GM21447 (cell line): ENCODE measurements around the gene OASL.
"Not testable (repeated sequence)": the region's sequence is repeated elsewhere in the genome, so short reads cannot be mapped to it uniquely, and the experiment has no call there.

Experiments used
- ATAC-seq: cut with Tn5 transposase; IDR thresholded peaks from one replicate; pipeline ENCODE4 v1.9.1; 2021; ENCODE audit not compliant: unreplicated experiment

The OASL gene

GRCh38 chr12:121059031-121059898 lies 20.2 kb upstream of the OASL start:
- ATAC-seq: no peak

- ATAC-seq: no peak
Measured at GRCh38 chr12:121057794-121058193, 18.7 kb upstream of the OASL start.

DNA sequence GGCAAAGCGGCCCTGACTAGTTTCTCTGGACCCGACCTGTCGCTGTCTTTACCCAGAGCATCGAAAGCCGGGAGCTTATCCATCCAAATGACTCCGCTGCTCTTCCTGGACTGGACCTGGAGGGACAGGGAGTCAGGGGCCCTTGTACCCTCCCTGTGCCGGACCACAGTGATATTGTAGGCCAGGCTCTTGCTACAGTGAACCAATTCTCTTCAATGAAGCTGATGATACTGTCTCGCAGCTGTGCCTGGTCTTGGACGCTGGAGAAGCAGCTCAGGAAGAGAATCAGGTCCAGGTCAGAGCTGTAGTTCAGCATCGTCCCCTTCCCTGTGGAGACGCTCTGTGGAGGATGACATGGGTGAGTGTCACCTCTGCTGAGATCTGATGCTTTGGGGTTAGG lies 14.7 kb upstream of the OASL start:
- no peak for ATAC-seq

DNA sequence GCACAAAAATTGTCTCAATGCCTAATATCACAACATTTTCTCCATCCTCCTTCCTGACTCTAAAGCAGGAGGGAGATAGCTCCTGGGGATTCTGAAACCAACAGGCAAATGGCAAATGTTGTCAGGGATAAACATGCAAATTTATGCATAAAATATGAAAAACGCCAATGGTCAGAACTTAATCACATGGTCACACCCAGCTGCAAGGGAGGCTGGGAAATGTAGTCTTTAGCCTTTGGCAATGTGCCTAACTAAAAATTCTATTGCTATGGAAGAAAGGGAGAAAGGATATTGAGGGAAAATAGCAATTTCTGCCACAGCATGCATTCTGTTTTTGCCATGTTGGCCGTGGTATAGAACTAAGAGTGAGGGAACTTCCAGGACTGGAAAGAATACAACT lies 11.7 kb upstream of the OASL start:
- no peak for ATAC-seq

DNA sequence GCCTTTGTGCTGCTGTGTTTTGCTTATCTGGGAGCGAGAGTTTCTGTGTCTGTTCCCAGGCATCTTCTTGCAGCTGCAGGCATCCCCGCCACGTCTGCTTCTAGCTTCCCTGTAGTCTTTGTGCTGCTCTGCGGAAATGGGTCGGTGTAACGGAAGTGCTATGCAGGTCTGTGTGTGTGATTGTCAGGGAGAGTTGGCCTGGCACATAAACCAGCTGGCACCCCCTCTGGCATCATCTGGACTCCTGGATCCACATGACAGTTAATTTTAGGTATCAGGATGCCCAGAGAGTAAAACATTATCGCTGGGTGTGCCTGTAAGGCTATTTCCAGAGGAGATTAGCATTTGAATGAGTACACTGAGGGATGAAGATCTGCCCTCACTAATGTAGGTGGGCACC lies 9.4 kb upstream of the OASL start:
- no peak for ATAC-seq

GRCh38 chr12:121047400-121047799 lies 8.4 kb upstream of the OASL start:
- not testable (repeated sequence) for ATAC-seq

DNA sequence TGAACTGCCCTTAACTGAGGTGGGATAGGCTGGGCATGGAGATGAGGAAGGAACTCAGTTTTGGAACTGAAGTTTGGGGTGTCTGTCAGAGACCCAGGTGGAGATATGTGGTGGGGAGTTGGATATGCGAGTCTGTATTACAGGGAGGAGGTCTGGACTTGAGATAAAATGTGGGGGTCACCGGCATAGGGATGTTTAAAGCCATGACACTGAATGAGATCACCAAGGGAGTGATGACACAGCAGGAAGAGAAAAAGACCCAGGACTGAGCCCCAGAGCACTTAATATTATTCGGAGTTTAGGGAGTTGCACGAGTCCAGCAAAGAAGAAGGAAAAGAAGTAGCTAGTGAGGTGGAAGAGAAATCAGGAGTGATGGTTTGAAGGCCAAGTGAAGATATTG lies 4.0 kb upstream of the OASL start:
- ATAC-seq: no peak

- no peak for ATAC-seq
Measured at GRCh38 chr12:121036810-121037326, 2.2 kb downstream of the OASL start.

GRCh38 chr12:121034616-121035305 lies 4.3 kb downstream of the OASL start:
- no peak for ATAC-seq

DNA sequence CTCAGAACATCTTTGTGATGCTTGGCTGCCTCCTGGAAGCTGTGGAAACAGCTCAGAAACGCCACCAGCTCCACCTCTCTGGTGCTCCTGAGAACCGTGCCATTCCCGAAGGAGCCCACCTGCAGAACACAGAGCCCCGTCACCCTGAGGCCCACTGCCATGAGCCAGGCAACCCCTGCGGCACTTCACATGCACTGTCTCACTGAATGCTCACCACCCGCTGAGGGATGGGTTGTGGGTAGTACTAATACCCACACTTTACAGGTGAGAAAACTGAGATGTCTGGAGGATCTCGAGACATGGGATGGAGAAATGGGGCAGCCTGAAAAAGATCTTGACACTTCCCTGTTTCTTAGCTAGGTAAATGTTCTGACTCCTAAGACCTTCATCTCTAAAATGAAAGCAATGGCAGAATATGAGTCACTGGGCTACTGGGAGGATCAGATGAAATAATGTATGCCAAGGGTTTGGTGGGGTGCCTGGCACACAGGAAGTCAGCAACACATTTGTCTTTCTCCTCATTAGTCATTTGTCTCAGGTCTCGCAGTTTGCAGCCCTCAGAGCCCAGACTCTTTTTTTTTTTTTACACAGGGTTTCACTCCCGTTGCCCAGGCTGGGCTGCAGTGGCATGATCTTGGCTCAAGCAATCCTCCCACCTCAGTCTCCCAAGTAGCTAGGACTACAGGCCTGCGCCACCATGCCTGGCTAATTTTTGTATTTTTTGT lies 5.3 kb downstream of the OASL start:
- ATAC-seq: no peak

DNA sequence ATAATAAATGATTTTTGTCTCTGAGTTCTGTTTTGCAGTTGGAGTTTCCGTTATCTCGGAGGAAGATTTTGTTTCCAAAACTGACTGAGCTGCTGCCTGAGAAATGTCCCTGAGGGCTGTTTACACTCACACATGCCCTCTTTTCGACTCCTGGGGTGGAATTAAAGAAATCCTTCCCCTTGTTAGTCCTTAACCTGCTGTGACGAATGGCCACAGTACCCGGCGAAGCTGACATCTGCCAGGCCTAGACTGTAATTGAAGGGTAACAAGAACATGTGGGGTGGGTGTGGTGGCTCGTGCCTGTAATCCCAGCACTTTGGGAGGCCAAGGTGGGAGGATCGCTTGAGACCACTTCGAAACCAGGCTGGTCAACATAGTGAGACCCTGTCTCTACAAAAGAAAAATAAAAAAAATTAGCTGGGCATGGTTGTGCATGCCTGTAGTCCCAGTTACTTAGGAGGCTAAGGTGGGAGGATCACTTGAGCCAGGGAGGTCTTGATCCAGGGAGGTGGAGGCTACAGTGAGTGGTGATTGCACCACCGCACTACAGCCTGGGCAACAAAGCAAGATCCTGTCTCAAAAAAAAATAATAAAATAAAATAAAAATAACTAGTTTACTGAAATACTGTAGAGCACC lies 8.4 kb downstream of the OASL start:
- ATAC-seq: no peak

DNA sequence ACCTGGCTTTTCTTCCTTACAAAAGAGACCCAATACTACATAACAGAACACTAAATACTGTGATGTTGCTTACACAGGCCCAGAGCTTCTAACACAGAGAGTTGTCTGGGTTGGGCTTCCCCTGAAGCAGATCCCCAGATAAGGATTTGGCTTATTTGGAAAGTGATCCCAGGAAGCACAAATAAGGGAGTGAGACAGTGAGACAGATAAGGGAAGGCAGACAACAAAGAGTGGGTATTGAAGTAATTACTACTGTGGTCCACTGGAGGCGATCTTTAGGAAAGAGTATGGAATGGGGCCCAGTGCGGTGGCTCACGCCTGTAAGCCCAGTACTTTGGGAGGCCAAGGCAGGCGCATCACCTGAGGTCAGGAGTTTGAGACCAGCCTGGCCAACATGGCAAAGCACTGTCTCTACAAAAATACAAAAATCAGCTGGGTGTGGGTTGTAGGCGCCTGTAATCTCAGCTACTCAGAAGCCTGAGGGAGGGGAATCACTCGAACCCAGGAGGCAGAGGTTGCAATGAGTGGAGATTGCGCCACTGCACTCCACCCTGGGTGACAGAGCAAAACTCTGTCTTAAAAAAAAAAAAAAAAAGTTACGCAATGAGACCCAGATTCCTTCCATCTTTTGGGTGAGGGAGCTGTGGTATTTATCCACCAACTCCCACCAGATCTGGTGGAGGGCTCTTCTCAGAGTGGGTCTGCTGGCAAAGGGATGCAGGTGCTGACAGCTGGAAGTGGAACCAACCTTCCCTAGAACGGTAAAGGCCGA lies 12.6 kb downstream of the OASL start:
- no peak for ATAC-seq

DNA sequence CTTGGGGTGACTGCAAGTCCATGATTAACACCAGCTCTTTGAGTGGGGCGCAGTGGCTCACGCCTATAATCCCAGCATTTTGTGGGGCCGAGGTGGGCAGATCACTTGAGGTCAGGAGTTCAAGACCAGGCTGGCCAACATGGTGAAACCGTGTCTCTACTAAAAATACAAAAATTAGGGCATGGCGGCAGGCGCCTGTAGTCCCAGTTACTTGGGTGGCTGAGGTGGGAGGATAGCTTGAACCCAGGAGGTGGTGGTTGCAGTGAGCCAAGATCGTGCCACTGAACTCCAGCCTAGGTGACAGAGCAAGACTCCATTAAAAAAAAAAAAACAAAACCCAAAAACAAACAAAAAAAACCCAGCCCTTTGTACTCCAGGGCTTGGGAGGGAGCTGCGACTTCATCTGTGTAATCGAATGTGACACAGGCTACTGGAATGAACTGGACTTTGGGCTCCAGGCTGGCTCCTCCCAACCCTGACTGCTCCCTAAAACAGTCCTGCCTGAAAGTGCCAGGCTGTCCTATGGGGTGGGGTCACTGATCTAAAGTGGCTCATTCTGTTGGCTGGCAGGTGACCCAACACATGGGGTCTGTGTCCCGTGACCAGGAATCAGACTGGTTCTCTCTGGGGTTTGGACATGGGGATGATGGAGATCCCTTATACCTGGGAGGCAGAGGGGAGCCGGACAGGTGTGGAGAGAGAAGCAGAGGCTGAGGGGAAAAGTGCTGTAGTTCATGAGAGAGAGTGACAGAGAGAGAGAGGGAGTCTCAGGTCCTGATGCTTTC lies 13.4 kb downstream of the OASL start:
- ATAC-seq: no peak

- ATAC-seq: no peak
Measured at GRCh38 chr12:121023799-121024198, 15.2 kb downstream of the OASL start.

DNA sequence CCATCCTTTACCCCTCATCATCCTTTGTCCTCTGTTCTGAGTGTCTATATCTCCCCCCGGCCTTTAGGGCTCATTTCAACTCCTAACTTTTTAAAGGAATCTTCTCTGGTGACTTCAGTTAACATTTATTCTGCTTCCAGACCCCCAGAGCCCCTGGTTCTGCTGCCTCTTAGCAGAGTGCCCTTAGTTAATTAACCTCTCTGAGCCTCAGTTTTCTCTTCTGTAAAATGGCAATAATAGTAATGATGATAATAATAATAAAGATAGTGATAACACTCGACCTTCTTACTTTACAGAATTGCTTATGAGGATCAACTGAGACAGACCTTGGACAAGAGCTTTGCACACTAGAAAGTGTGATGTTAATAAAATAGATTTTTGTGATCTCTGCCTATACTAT lies 16.3 kb downstream of the OASL start:
- ATAC-seq: no peak

- no peak for ATAC-seq
Measured at GRCh38 chr12:121021754-121022153, 17.3 kb downstream of the OASL start.

DNA sequence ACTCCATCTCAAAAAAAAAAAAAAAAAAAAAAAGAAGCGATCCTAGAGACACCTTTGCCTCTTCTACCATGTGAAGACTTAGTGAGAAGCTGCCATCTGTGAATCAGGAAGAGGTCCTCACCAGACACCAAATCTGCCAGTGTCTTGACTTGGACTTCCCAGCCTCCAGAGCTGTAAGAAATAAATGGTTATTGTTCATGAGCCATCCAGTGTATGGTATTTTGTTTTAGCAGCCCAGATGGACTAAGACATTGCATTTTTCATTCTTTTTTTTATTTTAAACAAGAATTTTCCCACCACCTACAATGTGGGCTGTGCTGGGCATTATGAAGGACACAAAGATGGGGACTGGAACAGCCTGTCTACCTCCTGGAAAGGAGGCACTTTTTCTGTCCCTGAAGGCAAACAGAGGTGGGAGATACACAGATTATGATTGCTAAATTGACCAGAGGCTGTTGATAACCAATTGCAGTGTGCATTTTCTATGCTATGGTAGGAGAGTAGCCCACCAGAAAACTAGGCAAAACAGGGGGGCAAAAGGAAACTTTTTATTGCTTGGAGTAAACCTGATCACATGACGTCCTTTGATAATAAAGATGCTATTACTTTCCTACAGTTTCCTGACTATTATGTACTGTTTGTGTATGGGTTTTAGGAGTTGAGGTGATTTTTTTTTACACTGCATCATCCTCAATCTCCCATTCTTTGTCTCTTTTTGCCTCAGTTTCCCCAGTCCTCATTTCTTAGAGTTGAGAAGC lies 20.0 kb downstream of the OASL start:
- no peak for ATAC-seq

GRCh38 chr12:121017966-121018491 lies 21.0 kb downstream of the OASL start:
- no peak for ATAC-seq
